ENCODE data around the gene CIP2A.

The CIP2A gene

DNA sequence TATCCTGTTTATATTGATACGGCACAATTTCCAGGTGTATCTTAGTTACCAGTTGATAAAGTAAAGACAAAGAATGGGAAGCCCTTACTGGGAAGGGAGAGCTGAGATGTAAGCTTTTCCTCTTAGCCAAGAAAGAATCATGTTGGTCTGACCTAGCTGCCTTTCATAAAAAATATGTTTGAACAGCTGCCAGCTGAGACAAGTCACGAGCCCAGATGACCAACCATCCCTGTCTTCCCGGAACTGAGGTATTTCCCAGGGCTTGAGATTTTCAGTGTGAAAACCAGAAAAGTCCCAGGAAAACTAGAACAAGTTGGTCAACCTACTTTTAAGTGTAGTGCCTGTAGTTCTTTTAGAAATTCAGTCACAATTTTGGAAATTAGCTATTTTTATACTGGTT lies 75.3 kb downstream of the CIP2A start:
- Mint-ChIP-seq H3K9me3 (no peaks in the 10 kb centered on the region), H3K4me1 (peaks cover 9% of the 10 kb centered on the region), H3K27me3 (ENCODE audit: low read depth) (no peaks in the 10 kb centered on the region), H3K4me3 (no peak overlapping the region), H3K36me3 (ENCODE audit: low read depth) (no peaks in the 10 kb centered on the region), H3K27ac (no peak overlapping the region)
- TF ChIP-seq, protein P1, sequence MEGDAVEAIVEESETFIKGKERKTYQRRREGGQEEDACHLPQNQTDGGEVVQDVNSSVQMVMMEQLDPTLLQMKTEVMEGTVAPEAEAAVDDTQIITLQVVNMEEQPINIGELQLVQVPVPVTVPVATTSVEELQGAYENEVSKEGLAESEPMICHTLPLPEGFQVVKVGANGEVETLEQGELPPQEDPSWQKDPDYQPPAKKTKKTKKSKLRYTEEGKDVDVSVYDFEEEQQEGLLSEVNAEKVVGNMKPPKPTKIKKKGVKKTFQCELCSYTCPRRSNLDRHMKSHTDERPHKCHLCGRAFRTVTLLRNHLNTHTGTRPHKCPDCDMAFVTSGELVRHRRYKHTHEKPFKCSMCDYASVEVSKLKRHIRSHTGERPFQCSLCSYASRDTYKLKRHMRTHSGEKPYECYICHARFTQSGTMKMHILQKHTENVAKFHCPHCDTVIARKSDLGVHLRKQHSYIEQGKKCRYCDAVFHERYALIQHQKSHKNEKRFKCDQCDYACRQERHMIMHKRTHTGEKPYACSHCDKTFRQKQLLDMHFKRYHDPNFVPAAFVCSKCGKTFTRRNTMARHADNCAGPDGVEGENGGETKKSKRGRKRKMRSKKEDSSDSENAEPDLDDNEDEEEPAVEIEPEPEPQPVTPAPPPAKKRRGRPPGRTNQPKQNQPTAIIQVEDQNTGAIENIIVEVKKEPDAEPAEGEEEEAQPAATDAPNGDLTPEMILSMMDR (IDR thresholded peaks at IDR 0.05; ENCODE audit: unreplicated experiment in 3 of 3), result no peak

DNA sequence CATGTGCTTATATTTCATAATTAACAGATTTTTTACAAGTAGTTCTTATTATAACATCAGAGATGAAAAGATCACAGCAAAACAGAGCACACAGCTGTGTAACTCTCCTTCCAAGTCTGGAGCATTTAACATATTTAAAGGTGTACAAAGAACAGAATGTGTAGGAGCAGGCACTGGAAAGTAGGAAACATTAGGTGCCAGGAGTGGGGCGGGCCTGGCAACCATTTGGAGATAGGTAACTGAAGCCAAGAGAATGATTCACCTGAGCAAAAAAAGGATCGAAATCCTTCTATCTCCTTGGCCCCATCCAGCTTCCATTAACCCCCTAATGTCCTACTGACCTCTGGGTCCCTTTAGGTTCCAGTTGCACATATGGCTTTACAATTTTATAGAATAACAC lies 76.6 kb downstream of the CIP2A start:
- no peaks in the 10 kb centered on the region for H3K27me3 Mint-ChIP-seq (ENCODE audit: low read depth)
- no peak overlapping the region for H3K27ac Mint-ChIP-seq
- peaks cover 9% of the 10 kb centered on the region for H3K4me1 Mint-ChIP-seq
- TF ChIP-seq, protein P1 (IDR thresholded peaks at IDR 0.05; ENCODE audit: unreplicated experiment in 3 of 3), result no peak
- no peaks in the 10 kb centered on the region for H3K36me3 Mint-ChIP-seq (ENCODE audit: low read depth)
- no peak overlapping the region for H3K4me3 Mint-ChIP-seq
- H3K9me3 Mint-ChIP-seq, result no peaks in the 10 kb centered on the region

DNA sequence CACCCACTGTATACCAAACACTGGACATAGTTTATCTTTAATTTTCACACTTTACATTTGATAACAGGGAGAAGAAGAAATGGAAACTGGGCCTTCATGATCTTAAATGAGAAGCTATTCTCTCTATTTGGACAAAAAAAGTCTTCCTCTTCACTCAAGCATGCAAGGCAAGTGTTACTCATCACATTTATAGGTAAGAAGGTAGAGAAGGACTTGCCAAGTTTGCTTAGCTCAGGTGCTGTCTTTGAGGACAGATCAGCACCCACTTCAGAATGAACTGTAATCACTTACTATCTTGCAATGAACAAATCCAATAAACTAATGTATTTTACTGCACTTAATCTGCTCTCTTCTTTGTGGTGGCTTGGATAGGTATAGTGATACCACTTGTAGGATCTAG lies 77.7 kb downstream of the CIP2A start:
- H3K36me3 Mint-ChIP-seq (ENCODE audit: low read depth), result no peaks in the 10 kb centered on the region
- no peak overlapping the region for H3K4me3 Mint-ChIP-seq
- H3K27me3 Mint-ChIP-seq (ENCODE audit: low read depth), result no peaks in the 10 kb centered on the region
- no peak overlapping the region for H3K27ac Mint-ChIP-seq
- peaks cover 9% of the 10 kb centered on the region for H3K4me1 Mint-ChIP-seq
- TF ChIP-seq, protein P1 (IDR thresholded peaks at IDR 0.05; ENCODE audit: unreplicated experiment in 3 of 3), result no peak
- H3K9me3 Mint-ChIP-seq, result no peaks in the 10 kb centered on the region

DNA sequence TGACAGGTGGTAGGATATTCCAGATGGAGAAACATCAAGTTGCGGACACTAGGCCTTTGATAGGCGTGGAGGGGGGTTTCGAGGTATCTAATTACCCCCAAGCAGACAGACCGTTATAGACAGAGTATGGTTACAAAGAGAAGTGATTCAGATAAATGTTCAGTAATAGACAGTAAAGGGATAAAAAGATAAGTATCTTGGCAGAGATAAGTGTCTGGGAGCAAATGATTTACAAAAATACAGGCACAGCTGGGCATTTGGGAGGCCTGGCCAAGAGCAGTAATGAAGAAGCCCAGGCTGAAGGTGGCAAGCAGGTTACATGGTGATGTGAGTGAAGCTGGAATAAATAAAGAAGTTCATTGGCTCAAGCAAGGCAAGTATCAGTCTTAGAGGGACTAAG lies 78.2 kb downstream of the CIP2A start:
- TF ChIP-seq, protein P1 (IDR thresholded peaks at IDR 0.05; ENCODE audit: unreplicated experiment in 3 of 3), result no peak
- no peak overlapping the region for H3K4me3 Mint-ChIP-seq
- H3K36me3 Mint-ChIP-seq (ENCODE audit: low read depth), result no peaks in the 10 kb centered on the region
- peaks cover 9% of the 10 kb centered on the region for H3K4me1 Mint-ChIP-seq
- no peaks in the 10 kb centered on the region for H3K9me3 Mint-ChIP-seq
- H3K27ac Mint-ChIP-seq, result no peak overlapping the region
- H3K27me3 Mint-ChIP-seq (ENCODE audit: low read depth), result no peaks in the 10 kb centered on the region

DNA sequence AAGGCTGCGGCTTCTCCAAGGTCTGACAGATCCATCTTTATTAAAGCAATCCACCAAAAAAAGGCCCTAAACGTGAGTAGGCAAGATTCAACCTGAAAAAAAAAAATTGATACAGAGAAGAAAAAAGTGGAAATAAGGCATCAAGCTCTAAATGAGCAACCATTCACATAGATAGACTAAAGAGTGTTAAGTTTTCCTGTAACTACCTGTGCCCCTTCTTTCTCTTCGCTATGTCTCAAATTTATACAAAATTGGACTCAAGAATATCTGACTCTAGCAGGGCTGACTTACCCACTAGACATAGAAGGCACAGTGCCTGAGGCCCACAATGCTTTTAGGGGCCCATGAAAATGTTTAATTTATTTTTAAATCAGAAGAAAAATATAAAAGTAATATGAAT lies 78.7 kb downstream of the CIP2A start, which contains the start of gene MYH15:
MYH15 (minus strand) TSS at position 101 of the 400 bp plus-strand sequence; CDS start at position 35, 66 bp downstream.
- Mint-ChIP-seq H3K27me3 (ENCODE audit: low read depth) (no peaks in the 10 kb centered on the region), H3K36me3 (ENCODE audit: low read depth) (no peaks in the 10 kb centered on the region), H3K4me1 (peaks cover 9% of the 10 kb centered on the region), H3K9me3 (no peaks in the 10 kb centered on the region), H3K4me3 (no peak within 1 kb of the TSS), H3K27ac (no peak within 1 kb of the TSS)
- TF ChIP-seq, protein P1 (IDR thresholded peaks at IDR 0.05; ENCODE audit: unreplicated experiment in 3 of 3), result no peak

DNA sequence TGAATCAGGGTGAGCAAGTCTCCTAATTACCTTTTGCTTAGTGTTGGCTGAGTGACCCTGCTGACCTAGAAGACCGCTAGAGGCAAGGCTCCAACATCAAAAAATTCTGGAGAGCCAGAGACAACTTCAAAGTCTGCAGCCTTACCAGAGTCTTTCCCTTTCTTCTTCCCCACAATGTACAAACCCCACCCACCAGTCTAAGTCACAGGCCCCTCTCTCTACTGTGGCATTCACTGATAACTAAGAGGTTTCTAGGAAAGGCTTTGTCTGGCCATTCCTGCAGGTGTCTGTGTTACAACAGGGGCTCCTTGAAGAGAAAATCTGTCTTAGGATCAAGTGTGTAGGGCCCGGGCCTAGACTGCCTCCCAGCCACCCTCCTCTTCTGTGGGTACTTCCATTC lies 79.4 kb downstream of the CIP2A start:
- Mint-ChIP-seq H3K27ac (no peak overlapping the region), H3K9me3 (no peaks in the 10 kb centered on the region), H3K36me3 (ENCODE audit: low read depth) (no peaks in the 10 kb centered on the region), H3K4me1 (peaks cover 9% of the 10 kb centered on the region), H3K4me3 (no peak overlapping the region), H3K27me3 (ENCODE audit: low read depth) (no peaks in the 10 kb centered on the region)
- TF ChIP-seq, protein P1 (IDR thresholded peaks at IDR 0.05; ENCODE audit: unreplicated experiment in 3 of 3), result no peak

Data from nephron (organoid).